ENCODE results near the gene TMPRSS3.

DNA sequence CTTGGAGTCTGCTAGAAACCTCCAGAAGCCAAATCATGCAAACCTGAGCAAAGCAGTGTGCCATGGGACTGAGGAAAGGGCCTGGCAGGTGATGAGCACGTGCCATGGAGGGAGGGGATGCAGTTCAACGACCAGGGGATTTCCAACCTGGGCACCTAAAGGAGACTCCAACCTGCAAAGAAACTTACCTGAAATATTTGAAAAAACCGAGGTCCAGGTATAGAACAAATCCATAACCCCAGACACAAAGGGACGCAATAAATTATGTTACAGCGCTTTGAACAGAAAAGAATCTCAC lies 16.7 kb upstream of the TMPRSS3 start:
- TF ChIP-seq, protein P1, sequence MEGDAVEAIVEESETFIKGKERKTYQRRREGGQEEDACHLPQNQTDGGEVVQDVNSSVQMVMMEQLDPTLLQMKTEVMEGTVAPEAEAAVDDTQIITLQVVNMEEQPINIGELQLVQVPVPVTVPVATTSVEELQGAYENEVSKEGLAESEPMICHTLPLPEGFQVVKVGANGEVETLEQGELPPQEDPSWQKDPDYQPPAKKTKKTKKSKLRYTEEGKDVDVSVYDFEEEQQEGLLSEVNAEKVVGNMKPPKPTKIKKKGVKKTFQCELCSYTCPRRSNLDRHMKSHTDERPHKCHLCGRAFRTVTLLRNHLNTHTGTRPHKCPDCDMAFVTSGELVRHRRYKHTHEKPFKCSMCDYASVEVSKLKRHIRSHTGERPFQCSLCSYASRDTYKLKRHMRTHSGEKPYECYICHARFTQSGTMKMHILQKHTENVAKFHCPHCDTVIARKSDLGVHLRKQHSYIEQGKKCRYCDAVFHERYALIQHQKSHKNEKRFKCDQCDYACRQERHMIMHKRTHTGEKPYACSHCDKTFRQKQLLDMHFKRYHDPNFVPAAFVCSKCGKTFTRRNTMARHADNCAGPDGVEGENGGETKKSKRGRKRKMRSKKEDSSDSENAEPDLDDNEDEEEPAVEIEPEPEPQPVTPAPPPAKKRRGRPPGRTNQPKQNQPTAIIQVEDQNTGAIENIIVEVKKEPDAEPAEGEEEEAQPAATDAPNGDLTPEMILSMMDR (IDR thresholded peaks at IDR 0.05) = no peak
- TF ChIP-seq POLR2AphosphoS5 (IDR thresholded peaks at IDR 0.05) (no peak), POLR2A (IDR thresholded peaks at IDR 0.05) (no peak), EP300 (IDR thresholded peaks at IDR 0.05; ENCODE audit: low read depth) (no peak)
